ENCODE results near the gene ARF1.

The ARF1 gene

GRCh38 chr1:228068359-228068758 lies 14.1 kb upstream of the ARF1 start:
- DNase-seq (ENCODE audit: low read depth in 4 of 4, low spot score in 1 of 4) = no peak

DNA sequence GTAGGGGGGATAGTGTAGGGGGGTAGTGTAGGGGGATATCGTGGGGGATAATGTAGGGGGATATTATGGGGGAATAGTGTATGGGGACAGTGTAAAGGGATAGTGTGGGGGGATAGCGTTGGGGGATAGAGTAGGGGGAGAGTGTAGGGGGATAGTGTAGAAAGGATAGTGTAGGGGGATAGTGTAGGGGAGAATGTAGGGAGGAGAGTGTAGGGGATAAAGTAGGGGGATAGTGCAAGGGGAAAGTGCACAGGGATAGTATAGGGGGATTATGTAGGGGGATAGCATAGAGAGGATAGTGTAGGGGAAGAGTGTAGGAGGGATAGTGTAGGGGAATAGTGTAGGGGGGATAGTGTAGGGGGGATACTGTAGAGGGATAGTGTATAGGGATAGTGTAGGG lies 12.3 kb upstream of the ARF1 start:
- DNase-seq (ENCODE audit: low read depth in 4 of 4, low spot score in 1 of 4) = no peak

GRCh38 chr1:228070851-228071250 lies 11.7 kb upstream of the ARF1 start:
- DNase-seq (ENCODE audit: low read depth in 4 of 4, low spot score in 1 of 4) = no peak

DNA sequence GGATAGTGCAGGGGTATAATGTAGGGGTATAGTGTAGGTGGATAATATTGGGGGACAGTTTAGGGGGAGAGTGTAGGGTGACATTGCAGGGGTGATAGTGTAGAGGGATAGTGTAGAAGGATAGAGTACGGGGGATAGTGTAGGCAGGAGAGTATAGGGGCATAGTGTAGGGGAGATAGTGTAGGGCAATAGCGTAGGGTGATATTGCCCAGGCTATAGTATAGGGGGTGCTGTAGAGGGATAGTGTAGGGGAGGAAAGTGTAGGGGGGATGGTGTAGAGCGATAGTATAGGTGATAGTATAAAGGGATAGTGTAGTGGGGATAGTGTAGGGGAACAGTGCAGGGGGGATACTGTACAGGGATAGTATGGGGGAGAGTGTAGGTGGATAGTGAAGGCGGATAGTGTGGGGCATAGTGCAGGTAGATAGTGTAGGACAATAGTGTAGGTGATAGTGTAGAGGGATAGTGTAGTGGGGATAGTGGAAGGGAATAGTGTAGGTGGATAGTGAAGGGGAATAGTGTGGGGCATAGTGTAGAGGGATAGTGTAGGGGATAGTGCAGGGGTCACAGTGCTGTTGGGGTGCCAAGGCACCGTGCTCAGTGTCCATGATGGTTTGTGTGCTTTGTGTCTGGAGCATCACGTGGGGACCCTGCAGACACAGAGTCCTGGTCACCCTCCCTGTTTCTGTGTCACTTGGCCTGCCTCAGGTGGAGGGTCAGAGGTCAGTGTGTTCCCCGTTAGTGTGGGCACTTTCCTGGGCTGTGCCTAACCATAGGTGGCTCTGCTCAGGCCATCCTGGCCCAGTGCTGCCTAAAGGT lies 10.5 kb upstream of the ARF1 start:
- no peak for DNase-seq (ENCODE audit: low read depth in 4 of 4, low spot score in 1 of 4)

DNA sequence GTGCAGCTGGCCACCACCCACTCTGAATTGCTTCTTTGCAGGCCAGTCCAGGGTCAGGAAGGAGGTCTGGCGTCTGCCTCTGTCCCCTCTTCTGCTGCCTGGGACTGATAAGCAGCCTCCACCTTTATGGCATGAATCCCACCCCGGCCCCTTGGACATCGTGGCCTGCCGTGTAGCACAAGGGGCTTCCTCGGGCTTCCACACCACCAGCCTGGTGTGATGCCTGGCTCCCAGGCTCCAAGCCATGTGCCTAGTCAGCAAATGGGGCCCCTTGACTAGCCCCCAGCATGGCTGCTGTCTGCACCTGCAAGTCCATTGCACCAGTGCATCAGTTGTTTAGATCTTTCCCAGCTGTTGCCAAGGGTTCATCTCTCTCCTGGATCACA lies 9.9 kb upstream of the ARF1 start:
- DNase-seq (ENCODE audit: low read depth in 4 of 4, low spot score in 1 of 4) = no peak

- DNase-seq (ENCODE audit: low read depth in 4 of 4, low spot score in 1 of 4) = no peak
These were observed 9.2 kb upstream of the ARF1 start for GRCh38 chr1:228073061-228073856.

- no peak for DNase-seq (ENCODE audit: low read depth in 4 of 4, low spot score in 1 of 4)
These were observed 8.5 kb upstream of the ARF1 start for GRCh38 chr1:228073857-228074545.

- DNase-seq (ENCODE audit: low read depth in 4 of 4, low spot score in 1 of 4) = no peak
These were observed 7.4 kb upstream of the ARF1 start for GRCh38 chr1:228074954-228075730.

DNA sequence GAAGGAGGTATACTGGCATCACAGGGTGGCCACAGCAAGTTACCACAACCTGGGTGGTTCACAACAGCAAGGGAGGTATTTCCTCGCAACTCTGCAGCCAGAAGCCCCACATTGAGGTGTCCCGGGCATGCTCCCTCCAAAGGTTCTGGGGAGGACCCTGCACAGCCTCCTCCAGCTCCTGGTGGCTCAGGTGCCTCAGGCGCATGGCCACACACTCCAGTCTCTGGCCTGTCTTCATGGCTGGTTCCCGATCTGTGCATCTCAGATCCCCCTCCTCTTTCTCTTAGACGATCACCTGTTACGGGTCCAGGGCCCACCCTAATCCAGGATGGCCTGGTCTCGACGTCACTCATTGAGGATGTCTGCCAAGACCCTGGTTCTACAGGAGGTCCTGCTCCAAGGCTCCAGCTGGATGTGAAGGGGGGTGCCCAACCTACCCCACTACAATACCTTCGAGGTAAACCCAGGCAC lies 6.7 kb upstream of the ARF1 start:
- DNase-seq (ENCODE audit: low read depth in 4 of 4, low spot score in 1 of 4) = no peak

DNA sequence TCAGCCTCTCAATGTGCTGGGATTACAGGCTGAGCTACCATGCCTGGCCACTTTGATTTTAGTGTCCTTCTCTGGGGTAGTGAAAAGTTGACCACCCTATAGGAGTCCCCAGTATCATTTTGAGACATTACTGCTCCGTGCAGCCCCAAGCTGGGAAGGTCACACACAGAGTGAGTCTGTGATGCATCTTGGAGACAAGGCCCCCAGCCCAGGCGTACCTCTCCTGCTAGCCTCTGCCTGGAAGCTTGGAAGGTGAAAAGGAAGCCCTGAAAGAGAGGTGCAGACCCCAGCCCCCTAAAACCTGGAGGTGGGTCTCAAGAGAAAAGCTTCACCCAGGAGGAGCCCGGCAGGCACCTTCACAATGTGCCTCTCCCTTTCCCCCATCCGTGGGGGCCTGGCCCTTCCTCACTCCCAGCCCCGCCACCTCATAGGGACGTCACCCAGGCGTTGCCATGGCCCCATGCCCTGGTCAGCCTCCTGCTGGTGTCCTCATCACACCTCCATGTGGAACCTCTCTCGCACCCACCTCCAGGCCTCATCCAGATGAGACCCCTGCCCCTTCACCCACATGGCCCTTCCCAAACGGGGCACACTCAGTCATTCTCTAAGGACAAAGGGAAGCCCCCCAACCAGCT lies 5.6 kb upstream of the ARF1 start:
- no peak for DNase-seq (ENCODE audit: low read depth in 4 of 4, low spot score in 1 of 4)

DNA sequence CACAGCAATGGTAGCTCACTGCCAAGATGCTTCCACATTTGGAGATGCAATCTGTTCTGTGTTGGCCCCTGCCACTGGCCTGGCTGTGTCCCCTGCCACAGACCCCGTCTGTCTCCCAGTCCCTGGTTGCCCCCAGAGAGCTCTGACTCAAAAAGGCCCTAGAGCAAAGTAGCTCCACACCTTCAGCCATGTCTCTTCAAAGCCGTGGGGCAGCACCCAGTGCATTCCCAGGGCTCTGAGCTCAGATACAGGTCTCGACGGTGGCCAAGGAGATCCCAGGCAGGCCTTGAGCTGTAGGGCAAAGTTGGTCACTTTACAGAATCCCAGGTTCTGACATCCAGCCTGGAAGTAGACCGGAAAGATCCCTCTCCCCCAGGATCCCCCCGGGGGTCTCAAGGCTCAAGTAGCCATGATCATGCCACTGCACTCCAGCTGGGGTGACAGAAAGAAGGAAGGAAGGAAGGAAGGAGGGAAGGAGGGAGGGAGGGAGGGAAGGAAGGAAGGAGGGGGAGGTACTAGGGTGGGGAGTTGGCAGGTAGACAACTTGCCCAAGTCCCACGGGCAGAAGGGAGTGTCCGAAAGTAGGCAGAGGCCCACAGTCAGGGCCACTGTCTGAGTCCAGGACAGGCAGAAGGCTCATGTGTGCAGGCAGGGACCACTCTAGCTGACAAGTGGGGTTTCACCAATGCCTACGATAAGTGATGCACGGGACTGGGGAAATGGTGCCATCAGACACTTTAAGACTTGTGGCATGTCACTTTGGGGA lies 4.8 kb upstream of the ARF1 start:
- no peak for DNase-seq (ENCODE audit: low read depth in 4 of 4, low spot score in 1 of 4)

- DNase-seq (ENCODE audit: low read depth in 4 of 4, low spot score in 1 of 4) = no peak
These were observed 3.5 kb upstream of the ARF1 start for GRCh38 chr1:228079013-228079412.

- DNase-seq (ENCODE audit: low read depth in 4 of 4, low spot score in 1 of 4) = no peak
These were observed 2.8 kb upstream of the ARF1 start for GRCh38 chr1:228079601-228080263.

DNA sequence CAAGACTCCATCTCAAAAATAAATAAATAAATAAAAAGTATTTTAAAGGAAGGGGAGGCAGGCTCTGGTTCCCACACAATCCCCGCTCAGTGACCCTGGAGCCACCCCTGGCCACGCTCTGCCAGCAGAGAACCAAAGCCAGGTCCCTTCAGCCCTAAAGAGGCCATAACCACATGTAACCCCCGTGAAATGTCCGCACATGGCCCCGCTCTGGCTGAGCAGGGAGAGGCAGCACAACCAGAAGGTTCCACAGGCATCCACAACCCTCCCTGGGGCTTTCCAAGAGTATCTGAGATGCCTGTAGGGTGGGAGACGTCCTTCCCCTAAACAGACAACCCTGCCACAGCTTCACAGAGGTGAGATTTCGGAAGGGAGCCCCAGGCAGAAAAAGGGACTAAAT lies 1.4 kb upstream of the ARF1 start:
- DNase-seq (ENCODE audit: low read depth in 4 of 4, low spot score in 1 of 4) = no peak

DNA sequence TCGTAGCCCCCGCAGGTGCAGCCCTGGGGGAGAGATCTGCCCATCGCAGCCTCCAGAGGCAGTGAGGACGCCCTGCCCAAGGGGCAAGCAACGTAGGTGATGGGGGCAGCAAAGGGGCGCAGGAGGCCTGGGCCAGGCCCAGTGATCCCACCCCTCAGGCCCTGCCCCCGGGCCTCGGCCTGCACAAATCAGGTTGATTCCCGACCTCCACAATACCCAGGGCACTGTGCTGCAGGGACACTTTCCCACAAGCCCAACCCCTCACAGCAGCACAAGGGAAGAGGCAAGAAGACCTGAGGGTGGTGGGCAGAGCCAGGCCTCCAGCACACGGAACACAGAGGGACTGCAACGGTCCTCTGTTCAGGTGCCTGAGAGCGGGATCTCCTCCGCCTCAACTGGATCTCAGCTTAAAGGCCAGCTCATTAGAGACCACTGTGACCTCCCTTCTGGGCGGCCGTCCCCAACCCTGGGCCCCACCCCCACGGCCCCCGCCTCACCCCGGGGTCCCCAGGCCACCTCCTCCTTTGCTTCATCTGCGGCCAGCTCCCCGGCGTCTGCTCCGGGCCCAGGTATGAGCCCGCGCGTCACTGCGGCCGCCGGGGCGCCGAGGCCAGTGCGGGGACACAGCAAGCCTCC lies 812 bp upstream of the ARF1 start:
- DNase-seq (ENCODE audit: low read depth in 4 of 4, low spot score in 1 of 4) = no peak

GRCh38 chr1:228082918-228083870 lies 686 bp downstream of the ARF1 start:
- DNase-seq (ENCODE audit: low read depth in 4 of 4, low spot score in 1 of 4) = no peak

DNA sequence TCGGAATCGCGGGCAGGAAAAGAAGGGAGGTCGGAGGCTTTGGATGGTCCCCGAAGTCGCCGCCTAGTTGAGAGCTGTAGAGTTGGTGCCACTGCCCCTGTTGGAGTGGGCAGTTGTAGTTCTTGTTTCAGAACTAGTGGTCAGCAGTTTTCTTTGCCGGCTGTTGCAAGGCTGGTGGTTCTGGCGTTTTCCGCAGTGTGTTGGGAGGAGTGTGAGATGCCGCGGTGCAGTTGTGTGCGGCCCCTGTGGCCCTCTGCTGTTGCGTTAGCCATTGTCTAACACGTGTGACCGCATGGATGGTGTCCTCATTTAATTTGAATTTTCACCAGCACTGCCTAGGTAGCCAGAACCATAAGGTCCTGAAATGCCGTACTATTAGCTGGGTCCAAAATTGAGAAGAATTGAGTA lies 1.4 kb downstream of the ARF1 start:
- DNase-seq (ENCODE audit: low read depth in 4 of 4, low spot score in 1 of 4) = no peak

DNA sequence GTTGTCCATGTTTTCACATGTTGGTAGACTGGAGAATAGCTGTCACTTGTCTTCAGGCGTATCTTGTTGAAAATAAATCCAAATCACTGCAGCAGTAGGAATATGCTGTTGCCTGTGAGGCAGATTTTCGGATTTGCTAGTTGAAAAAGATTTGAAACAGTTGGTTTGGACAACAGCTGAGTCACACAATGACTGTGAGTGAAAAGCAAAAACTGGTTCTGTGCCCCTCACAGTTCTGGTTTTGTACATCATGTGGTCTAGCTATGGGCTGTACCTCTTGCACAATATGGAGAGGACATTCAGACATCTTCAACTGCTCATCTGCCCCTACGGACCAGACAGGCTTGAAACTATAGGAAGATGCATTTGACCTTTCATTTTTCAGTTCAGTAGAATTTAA lies 1.8 kb downstream of the ARF1 start:
- DNase-seq (ENCODE audit: low read depth in 4 of 4, low spot score in 1 of 4) = no peak
